SW480 (cell line): ENCODE data around the gene MCEMP1.
A peak's percentile ranks its signal among the peaks of the same experiment; 100 is the strongest.

Source experiments
- DNase-seq: peaks from one replicate; pipeline ENCODE4 v3.0.0-alpha.2; 2016; ENCODE audit warnings: low spot score

MCEMP1 gene

GRCh38 chr19:7670790-7671189 lies 6.1 kb upstream of the MCEMP1 start:
- DNase-seq: no peak

DNA sequence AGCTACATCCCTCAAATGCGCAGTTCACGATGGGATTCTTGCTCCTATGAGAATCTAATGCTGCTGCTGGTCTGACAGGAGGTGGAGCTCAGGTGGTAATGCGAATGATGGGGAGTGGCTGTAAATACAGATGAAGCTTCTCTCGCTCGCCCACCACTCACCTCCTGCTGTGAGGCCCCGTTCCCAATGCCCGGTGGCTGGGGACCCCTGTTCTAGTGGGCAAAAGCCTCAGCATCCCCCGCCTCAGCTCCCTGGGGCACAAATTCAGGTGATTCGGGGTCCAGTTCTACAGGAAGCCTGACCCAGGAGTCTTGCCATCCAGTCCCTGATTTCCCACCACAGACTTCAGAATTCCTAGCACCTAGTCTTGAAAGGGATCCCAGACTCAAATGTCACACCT lies 4.4 kb upstream of the MCEMP1 start:
- no peak for DNase-seq

- peak; percentile 63 for DNase-seq
Measured at GRCh38 chr19:7674010-7675005, 2.6 kb upstream of the MCEMP1 start.

- DNase-seq: peak; percentile 31
Measured at GRCh38 chr19:7676376-7676775, 514 bp upstream of the MCEMP1 start.

DNA sequence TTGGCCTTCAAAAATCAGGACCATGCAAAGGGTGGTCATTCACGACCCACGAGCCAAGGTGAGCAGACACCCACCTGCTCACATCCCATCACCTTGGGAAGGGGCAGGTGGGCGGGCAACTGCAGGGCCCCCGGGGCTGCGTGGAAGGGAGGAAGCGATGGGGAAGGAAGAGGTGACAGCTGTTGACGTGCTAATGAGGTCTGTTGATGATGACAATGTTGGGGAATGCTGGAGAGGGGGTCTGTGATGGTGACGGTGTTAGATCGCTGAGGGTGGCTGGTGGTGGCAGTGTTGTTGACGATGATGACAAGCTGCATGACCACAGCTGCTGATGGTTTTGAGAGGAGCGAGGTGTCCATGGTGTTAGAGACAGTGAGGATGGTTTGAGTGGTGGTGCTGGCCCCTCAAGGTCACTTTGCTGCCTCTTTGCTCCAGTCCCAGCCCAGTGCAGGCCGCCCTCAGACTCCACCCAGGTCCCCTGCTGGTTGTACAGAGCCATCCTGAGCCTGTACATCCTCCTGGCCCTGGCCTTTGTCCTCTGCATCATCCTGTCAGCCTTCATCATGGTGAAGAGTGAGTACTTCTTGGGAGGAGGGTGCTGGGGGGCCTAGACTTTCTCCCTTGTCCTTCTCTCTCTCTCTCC lies 900 bp downstream of the MCEMP1 start:
- no peak for DNase-seq

- DNase-seq: peak; percentile 61
Measured at GRCh38 chr19:7678971-7679751, 2.3 kb downstream of the MCEMP1 start.

DNA sequence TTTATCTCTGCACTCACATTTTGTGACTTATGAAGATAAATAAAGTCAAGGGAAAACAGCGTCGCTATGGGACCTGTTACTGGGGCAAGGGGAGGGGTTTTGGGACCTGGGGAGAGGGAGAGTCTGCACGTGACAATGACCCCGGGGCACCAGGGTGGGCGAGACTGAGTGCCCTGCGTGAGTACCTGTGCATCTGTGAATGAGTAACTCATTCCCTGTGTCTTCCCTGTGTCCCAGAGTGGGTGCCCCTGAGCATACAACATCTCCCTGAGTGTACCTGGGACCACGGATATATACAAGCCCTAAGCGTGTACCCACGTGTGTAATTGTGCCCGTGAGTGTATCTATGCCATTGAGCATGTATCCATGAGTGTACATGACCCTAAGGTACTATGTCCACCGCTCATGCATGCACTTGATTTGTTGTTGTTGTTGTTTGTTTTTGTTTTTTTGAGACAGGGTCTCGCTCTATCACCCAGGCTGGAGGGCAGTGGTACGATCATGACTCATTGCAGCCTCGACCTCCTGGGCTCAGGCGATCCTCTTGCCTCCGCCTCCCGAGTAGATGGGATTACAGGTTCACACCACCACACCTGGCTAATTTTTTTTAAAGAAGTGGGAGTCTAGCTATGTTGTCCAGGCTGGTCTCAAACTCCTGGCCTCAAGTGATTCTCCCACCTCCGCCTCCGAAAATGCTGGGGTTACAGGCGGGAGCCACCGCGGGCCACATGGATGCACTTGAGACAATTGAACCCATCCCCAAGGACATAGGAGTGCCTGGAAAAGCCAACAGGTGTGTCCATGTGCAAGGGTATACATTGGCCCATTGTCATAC lies 3.1 kb downstream of the MCEMP1 start:
- DNase-seq: no peak

- DNase-seq: peak; percentile 57
Measured at GRCh38 chr19:7680606-7681339, 3.9 kb downstream of the MCEMP1 start, which contains the start of gene TRAPPC5. Gene TRAPPC5, plus strand, starts transcription at chr19:7680833. Its CDS starts 1,421 bp downstream, at chr19:7682254.

GRCh38 chr19:7681340-7682174 lies 4.7 kb downstream of the MCEMP1 start:
- DNase-seq: peak; percentile 28

- no peak for DNase-seq
Measured at GRCh38 chr19:7682175-7682855, 5.4 kb downstream of the MCEMP1 start.

- no peak for DNase-seq
Measured at GRCh38 chr19:7685546-7686445, 8.9 kb downstream of the MCEMP1 start.

DNA sequence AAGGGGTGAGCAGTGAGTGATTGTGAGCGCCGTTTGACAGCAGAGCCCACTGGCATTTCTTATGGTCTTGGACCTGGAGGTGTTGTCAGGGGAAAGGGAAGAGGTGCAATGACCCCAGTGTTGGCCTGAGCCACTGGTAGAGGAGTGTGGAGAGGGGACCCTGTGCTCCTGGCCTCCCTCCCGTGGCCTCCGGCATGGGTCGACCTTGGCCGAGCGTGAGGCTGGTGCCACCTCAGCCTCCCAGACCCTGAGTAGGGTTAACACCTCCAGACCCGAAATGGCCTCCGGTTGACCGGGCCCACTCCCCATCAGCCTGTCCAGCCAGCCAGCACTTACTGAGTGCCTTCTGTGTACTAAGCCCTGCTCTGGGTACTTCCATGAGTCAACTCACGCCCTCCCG lies 10.3 kb downstream of the MCEMP1 start:
- no peak for DNase-seq

- no peak for DNase-seq
Measured at GRCh38 chr19:7689165-7689564, 12.3 kb downstream of the MCEMP1 start.

GRCh38 chr19:7690779-7691258 lies 13.9 kb downstream of the MCEMP1 start:
- no peak for DNase-seq

GRCh38 chr19:7691497-7691896 lies 14.6 kb downstream of the MCEMP1 start:
- DNase-seq: no peak

DNA sequence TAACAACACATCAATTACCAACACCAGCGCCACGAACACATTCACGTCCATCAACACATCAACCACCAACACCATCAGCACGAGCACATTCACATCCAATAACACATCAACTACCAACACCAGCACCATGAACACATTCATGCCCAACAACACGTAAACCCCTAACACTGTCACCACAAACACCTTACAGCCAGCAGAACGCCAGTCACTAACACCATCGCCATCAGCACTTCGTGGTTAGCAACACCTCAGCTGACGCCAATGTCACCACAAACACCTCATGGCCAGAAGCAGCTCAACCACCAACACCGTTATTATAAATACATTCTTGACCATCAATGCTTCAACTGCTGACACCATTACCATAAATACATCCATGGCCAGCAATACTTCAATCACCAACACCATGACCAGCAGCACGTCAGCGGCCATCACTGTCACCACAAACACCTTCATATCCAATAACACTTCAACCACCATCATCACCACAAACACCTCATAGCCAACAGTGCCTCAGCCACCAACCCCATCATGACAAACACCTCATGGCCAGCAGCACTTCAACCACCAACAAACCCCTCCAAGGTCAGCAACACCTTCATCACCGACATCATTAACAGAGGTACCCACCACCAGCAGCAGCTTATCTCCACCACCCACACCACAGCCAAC lies 15.7 kb downstream of the MCEMP1 start:
- no peak for DNase-seq

DNA sequence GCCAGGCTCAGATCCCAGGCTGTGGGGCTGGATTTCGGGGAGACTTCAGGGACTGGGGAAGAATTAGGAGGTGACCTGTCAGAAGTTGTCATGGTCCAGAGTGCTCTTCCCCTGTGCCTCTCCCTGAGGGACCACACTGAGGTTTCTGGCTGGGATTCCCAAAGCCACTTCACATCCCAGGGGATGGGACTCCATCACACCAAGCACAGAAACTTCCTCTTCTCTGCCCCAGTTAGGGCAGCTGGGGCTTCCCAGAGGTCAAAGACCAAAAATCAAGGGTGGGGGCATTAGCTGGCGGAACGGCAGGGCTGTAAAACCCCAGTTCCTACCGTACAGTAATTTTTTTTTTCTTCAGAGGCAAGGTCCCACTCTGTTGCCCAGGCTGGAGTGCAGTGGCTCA lies 17.6 kb downstream of the MCEMP1 start:
- no peak for DNase-seq
